GM19043 (cell line): ENCODE results near the gene FAM216B.
"Not testable (repeated sequence)": the region's sequence is repeated elsewhere in the genome, so short reads cannot be mapped to it uniquely, and the experiment has no call there.

Source experiments
- ATAC-seq: cut with Tn5 transposase; IDR thresholded peaks from one replicate; pipeline ENCODE4 v1.9.1; 2021; ENCODE audit warnings: low read depth; ENCODE audit not compliant: unreplicated experiment

FAM216B gene

GRCh38 chr13:42781352-42781751 is at the start of gene FAM216B:
Gene FAM216B, plus strand, starts transcription at chr13:42781584. Its CDS starts 2,484 bp downstream, at chr13:42784068.
- ATAC-seq: no peak

DNA sequence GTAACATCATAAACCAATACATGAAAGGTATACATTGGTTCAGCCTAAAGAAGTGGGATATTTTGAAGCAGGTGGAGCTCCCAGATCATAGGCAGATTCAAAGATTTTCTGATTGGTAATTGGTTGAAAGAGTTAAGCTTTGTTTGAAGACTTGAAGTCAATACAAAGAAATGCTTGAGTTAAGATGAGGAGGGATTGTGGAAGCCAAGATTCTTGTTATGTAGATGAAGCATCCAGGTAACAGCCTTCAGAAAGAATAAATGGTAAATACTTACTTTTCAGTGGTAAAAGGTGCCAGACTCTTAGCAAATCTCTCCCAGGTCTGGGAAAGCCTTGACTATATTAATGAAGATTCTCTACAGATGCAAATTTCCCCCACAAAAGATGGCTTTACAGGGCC is 49.3 kb upstream of the FAM216B start:
- ATAC-seq: no peak

DNA sequence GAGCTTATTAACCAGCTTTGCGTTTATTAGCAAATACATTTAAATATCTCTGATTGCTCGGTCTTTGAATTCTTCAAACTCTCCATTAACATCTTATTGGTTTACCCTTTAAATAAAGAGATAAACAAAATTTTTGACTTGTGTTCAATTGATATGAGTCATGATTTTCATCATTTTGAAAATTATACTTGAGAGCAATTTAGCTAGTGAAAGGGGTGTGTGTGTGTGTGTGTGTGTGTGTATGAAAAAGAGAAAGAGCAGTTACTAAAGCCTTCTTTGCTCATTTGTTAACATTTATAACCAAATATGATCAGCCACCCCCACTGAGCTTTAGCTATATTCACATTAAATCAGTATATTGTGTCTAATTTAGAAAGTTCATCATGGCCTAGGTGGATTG is 48.3 kb upstream of the FAM216B start:
- ATAC-seq: no peak

GRCh38 chr13:42735010-42735409 is 46.4 kb upstream of the FAM216B start:
- ATAC-seq: no peak

GRCh38 chr13:42740753-42741152 is 40.6 kb upstream of the FAM216B start:
- no peak for ATAC-seq

- no peak for ATAC-seq
Measured at GRCh38 chr13:42741914-42742313, 39.5 kb upstream of the FAM216B start.

- no peak for ATAC-seq
Measured at GRCh38 chr13:42745655-42746054, 35.7 kb upstream of the FAM216B start.

- ATAC-seq: no peak
Measured at GRCh38 chr13:42746866-42747265, 34.5 kb upstream of the FAM216B start.

- ATAC-seq: no peak
Measured at GRCh38 chr13:42747399-42747873, 33.9 kb upstream of the FAM216B start.

DNA sequence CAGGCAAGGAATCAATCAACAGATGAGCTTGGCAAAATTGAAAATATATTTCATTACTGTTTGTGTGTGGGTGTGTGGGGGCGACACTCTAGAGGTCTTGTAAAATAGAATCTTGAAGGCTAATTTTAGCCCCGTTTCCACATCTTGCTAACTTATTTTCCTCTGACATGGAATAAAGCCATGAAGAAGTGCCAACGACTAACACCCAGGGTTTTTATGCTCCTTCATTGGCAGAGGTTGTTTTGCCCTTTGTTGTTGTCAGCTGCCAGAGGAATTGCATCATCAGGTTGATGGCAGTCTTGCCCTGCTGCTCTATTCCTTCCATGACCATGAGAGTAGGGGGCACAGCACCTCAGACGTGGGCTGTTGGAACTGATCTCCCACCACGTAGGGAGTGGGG is 30.6 kb upstream of the FAM216B start:
- ATAC-seq: no peak

GRCh38 chr13:42751693-42752092 is 29.7 kb upstream of the FAM216B start:
- ATAC-seq: peak; percentile 88

DNA sequence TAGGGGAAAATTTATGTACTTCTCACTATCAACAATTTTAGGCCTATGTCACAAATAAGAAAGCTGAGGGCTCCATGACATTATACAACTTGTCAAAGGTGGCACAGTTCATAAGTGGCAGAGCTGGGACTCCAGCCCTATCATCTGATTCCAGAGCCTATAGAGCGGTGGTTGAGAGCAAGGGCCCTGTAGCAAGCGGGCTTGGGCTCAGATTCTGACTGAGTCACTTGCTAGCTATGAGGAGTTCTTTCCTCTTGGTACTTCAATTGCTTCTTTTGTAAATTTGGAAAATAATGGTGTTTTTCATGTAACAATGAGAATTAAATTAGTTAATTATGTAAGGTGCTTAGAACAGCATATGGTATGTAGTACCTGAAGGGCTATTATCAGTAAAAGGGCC is 28.7 kb upstream of the FAM216B start:
- no peak for ATAC-seq

DNA sequence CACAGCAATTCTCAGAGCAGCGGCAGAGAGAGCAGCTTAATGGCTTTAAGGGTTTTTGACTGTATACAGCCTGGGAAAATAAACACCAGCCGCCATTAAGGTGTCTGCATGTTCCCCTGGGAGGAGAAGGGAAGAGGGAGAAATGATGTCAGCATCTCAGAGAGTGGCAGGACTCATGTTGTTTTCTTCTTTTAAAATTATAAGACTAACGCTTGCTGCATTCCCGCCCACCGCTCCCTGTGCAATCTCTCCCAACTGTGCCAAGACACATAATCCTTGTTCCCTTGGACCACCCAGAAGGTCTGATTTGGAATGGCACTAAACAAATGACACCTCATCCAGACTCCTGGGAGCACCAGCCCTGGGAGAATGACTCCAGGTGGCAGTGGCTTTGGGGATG is 27.7 kb upstream of the FAM216B start:
- ATAC-seq: no peak

DNA sequence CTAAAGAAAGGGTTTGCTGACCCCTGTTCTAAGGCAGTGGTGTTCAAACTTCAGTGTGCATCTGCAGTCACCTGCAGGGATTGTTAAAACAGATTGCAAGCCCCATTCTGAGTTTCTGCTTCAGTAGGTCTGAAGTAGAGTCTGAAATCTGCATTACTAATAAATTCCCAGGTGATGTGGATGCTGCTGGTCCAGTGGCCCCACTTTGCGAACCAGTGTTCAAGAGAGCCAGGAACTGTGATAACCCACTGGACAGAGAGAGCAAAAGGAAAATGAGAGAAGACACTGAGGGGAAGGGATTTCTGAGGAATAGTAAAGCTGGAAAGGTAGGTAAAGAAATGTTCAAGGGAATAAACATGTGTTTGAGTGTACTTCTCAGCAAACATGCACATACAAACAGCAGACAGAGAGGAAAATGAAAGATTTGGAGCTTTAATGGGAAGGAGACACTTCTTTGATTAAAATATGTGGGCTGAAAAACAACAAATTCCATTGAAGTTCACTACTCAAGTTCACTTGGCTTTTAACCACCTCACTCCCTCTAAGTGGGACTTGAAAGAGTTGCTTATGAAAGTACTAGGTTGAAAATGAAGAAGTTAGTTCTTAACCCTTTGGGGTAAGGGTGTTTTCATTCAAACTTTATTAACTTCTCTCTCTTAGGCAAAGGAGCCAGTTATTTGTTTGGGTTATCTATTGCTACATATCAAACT is 26.4 kb upstream of the FAM216B start:
- ATAC-seq: no peak

DNA sequence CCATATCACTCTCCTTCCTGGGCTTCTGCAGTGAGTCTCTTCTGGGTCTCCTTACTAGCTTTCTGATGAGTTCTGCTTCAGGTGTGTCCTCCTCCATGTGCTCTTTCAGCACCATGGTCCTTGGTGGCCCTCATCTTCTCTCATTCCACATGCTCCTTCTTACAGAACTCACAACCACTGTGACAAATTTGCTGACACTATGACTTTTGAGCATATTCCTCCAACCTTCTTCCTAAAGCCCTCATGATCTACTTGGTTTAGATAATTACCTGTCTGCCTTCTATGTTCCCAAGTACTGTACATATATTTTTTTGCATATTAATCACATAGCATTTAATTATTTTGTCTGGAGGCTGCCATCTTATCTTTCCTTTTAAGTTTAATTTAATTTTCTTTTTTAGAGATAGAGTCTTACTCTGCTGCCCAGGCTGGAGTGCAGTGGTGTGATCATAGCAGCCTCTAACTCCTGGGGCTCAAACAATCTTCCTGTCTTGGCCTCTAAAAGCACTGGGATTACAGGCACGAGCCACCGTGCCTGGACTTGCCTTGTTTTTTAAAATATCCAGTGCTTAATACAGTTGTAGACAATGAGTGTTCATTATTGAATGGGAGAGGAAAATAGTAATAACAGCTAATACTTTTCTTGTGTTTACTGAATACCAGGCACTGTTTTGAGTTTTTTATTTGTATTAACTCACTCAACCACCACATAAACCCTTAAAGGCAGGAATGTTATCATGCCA is 23.5 kb upstream of the FAM216B start:
- ATAC-seq: no peak

DNA sequence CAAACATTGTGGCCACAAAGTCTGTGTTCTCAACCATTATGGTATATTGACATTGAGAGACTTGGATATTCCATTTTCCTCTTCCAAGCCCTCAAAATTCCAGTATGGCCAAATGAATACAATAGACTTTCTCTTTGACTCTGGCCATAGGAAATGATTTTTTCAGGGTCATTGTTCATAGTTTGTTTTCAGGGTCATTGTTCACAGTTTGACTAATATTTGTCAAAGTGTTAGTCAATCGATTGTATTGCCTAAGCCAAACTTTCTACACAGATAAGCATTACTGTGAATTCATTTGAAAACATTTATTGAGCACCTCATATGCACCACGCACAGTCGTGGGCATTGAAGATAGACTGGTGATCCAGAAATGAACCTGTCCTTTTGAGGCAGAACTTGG is 22.9 kb upstream of the FAM216B start:
- no peak for ATAC-seq

DNA sequence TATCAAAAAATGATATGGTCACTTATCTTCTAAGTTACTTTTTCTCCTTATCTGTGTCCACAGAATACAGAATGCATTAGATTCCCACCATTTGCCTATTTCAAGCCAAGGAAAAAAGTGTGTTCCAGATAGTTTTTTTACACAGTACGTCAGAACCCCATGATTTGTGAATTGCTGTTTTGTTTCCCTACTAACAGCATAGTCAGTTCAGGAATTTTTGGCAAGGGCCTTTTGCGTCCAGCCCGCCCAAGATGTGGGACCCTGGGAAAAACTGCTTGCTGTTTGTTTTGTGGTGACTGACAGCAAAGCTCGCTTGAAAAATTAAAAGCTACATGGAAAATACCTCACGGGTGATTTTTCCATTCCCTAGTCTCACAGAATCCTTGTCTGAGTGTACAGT is 20.4 kb upstream of the FAM216B start:
- no peak for ATAC-seq

GRCh38 chr13:42762251-42762650 is 19.1 kb upstream of the FAM216B start:
- ATAC-seq: no peak

GRCh38 chr13:42762917-42763316 is 18.5 kb upstream of the FAM216B start:
- ATAC-seq: no peak

DNA sequence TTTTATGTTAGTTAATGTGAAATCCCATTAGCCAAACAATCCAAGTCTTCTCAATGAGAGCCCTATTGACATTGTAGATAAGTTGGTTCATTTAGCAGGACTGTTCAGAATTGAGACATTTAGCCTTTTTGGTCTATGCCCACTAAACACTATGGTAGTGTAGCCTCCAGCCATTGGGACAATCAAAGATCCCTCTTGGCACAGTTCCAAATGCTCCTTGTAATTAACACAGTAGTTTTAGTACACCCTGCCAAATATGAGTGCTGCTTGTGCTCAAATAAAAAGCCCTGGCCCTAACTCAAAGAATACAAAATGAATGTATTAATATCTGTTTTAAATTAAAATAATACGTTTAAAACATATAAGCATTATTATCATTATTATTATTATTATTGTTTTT is 15.4 kb upstream of the FAM216B start:
- no peak for ATAC-seq

DNA sequence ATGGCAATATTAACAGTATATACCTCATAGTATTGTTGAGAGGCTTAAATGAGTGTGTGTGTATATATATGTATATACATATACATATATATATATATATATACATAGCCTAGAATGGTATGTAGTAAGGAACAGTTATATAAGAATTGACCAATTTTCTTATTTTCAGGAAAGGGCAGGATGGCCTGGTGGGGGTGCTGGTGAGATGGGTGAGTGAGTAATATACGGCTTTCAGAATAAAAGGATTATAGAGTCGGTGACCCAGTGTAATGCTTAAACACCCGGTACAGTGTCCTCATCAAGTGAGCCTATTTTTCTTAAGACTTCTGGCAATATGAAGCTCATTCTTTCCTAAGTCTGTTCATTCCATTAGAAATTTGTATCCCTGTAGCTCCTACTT is 11.7 kb upstream of the FAM216B start:
- no peak for ATAC-seq

DNA sequence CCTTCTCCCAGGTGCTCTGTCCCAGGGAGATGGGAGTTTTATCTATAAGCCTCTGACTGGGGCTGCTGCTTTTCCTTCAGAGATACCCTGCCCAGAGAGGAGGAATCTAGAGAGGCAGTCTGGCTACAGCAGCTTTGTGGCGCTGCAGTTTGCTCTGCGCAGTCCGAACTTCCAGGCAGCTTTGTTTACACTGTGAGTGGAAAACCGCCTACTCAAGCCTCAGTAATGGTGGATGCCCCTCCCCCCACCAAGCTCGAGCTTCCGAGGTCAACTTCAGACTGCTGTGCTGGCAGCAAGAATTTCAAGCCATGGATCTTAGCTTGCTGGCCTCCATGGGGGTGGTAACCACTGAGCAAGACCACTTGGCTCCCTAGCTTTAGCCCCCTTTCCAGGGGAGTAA is 4.8 kb upstream of the FAM216B start:
- ATAC-seq: not testable (repeated sequence)
